GM20000 (cell line): ENCODE results near the gene SCAMP4.
A peak's percentile ranks its signal among the peaks of the same experiment; 100 is the strongest.

ENCODE experiments used
- DNase-seq: peaks from one replicate; pipeline ENCODE4 v3.0.0; 2012; ENCODE audit warnings: low spot score
- CTCF ChIP-seq: IDR thresholded peaks from 2 replicates; pipeline ENCODE4 v1.5.1; 2012; ENCODE audit warnings: mild to moderate bottlenecking, control low read depth; ENCODE audit errors: extremely low read depth, missing control alignments

The SCAMP4 gene, protein sequence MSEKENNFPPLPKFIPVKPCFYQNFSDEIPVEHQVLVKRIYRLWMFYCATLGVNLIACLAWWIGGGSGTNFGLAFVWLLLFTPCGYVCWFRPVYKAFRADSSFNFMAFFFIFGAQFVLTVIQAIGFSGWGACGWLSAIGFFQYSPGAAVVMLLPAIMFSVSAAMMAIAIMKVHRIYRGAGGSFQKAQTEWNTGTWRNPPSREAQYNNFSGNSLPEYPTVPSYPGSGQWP

GRCh38 chr19:1905110-1905862 lies at the start of gene SCAMP4, which contains the start of gene ADAT3:
TSS of gene SCAMP4 (plus strand) at chr19:1905399. CDS start at chr19:1915020, 9,621 bp downstream.
TSS of gene ADAT3 (plus strand) at chr19:1905399. CDS start at chr19:1912048, 6,649 bp downstream.
- peak; percentile 98 for DNase-seq
- no peak for TF ChIP-seq CTCF

DNA sequence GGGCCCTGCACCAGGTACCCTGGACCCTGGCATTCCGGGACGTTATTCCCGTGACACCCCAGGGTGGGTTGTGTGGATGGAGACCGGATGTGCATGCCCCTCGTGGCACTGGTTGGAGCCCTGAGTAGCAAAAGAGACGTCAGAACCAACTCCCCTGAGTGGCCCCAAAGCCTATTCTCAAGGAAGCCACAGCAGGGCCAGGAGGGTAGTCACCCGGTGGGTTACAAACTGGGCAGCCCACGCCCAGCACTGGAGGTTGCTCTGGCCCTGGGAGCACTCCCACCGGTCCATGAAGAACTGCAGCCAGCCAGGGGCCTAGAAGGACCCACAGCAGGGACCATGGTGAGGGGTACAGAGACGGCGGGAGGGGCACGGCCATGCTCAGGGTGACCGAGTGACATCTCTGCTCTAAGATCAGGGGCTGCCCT lies 49.4 kb upstream of the SCAMP4 start:
- no peak for DNase-seq
- TF ChIP-seq CTCF: no peak

- TF ChIP-seq CTCF: no peak
- no peak for DNase-seq
These were observed 48.9 kb upstream of the SCAMP4 start for GRCh38 chr19:1856345-1856697.

- peak; percentile 90 for DNase-seq
- no peak for TF ChIP-seq CTCF
These were observed 48.2 kb upstream of the SCAMP4 start for GRCh38 chr19:1856698-1857603.

- no peak for TF ChIP-seq CTCF
- DNase-seq: no peak
These were observed 47.4 kb upstream of the SCAMP4 start for GRCh38 chr19:1857648-1858326.

GRCh38 chr19:1858412-1859081 lies 46.7 kb upstream of the SCAMP4 start:
- DNase-seq: no peak
- no peak for TF ChIP-seq CTCF
